ENCODE measurements around the gene UBL4B. TPM values are rescaled to one million over a fixed set of nuclear protein-coding genes. Genes with fewer than 3 reads are reported as not detected.

UBL4B gene
- total and polyA plus RNA-seq, 2 donors (not counting 3 experiments of a cell fraction or from before 2014, with no cell fraction given): not detected

DNA sequence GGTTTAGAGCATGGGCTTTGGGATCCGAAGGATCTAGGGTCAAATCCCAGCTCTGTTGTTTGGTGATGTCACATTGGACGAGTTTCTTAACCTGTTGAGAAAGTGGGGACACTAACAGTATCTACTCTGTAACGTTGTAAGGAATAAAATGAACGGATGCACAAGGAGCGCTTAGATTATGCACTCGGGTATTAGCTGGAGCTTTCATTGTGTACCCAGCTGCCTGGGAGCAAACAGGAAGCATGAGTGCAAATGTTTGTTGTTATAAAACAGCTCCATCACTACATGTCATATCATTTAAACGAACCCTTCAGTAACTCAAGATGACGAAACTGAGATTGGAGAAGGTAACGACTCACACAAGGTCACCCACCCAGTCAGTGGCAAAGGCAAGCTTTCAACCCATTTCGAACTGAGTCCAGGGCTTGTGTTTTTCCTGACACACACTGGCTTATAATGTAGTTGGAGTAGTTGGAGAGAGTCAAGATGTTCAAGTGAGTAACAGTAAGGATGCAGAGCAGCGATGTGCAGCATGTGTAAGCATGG lies 21.9 kb downstream of the UBL4B start:
- Histone ChIP-seq H3K36me3 (ENCODE audit: control insufficient read depth in 2 of 2, extremely low read depth in 1 of 2, insufficient read depth in 2 of 2, low read length in 2 of 2) (no peaks in the 10 kb centered on the region), H3K27ac (ENCODE audit: insufficient read depth, low read depth, low read length) (no peak overlapping the region), H4K20me1 (replicated peaks; ENCODE audit: control insufficient read depth, extremely low read depth, insufficient read depth, low read length) (no peaks in the 10 kb centered on the region), H3K4me2 (ENCODE audit: insufficient read depth, low read length) (no peak overlapping the region), H3K9me3 (replicated peaks; ENCODE audit: control insufficient read depth, insufficient read depth, low read length) (no peaks in the 10 kb centered on the region), H2AFZ (ENCODE audit: low read depth, low read length) (no peak overlapping the region), H3K79me2 (ENCODE audit: control insufficient read depth, insufficient read depth, low read length) (no peaks in the 10 kb centered on the region), H3K4me1 (ENCODE audit: control insufficient read depth, extremely low read depth, insufficient read depth, low read length) (no peaks in the 10 kb centered on the region), H3K9me1 (replicated peaks; ENCODE audit: control insufficient read depth, extremely low read depth, insufficient read depth, low read length) (no peaks in the 10 kb centered on the region), H3K27me3 (ENCODE audit: control insufficient read depth in 2 of 2, insufficient read depth in 2 of 2, low read length in 2 of 2) (peaks cover 36 to 43% of the 10 kb centered on the region in 2 experiments), H3K4me3 (replicated peaks in 1 of 3; ENCODE audit: insufficient read depth in 1 of 3, low read depth in 1 of 3, low read length in 3 of 3) (no peak overlapping the region), H3K9ac (replicated peaks; ENCODE audit: extremely low read depth, insufficient read depth, low read length) (no peak overlapping the region)
- TF ChIP-seq EZH2 (IDR thresholded peaks at IDR 0.05; ENCODE audit: borderline replicate concordance, low read depth, low read length, severe bottlenecking) (no peak), GATA2 (IDR thresholded peaks at IDR 0.05; ENCODE audit: insufficient read depth, insufficient read length, low read depth, low read length) (no peak), MYC (IDR thresholded peaks at IDR 0.05; ENCODE audit: low read depth, low read length) (no peak), FOS (IDR thresholded peaks at IDR 0.05; ENCODE audit: borderline replicate concordance, insufficient read depth, low read length) (no peak), JUN (IDR thresholded peaks at IDR 0.05; ENCODE audit: borderline replicate concordance, insufficient read depth, insufficient read length, low read depth) (no peak), POLR2A (IDR thresholded peaks at IDR 0.05; ENCODE audit: low read depth, low read length) (no peak), POLR2AphosphoS5 (IDR thresholded peaks at IDR 0.05; ENCODE audit: insufficient read depth, low read depth, low read length) (no peak)
- TF ChIP-seq, protein P1, sequence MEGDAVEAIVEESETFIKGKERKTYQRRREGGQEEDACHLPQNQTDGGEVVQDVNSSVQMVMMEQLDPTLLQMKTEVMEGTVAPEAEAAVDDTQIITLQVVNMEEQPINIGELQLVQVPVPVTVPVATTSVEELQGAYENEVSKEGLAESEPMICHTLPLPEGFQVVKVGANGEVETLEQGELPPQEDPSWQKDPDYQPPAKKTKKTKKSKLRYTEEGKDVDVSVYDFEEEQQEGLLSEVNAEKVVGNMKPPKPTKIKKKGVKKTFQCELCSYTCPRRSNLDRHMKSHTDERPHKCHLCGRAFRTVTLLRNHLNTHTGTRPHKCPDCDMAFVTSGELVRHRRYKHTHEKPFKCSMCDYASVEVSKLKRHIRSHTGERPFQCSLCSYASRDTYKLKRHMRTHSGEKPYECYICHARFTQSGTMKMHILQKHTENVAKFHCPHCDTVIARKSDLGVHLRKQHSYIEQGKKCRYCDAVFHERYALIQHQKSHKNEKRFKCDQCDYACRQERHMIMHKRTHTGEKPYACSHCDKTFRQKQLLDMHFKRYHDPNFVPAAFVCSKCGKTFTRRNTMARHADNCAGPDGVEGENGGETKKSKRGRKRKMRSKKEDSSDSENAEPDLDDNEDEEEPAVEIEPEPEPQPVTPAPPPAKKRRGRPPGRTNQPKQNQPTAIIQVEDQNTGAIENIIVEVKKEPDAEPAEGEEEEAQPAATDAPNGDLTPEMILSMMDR (IDR thresholded peaks at IDR 0.05; ENCODE audit: extremely low read depth in 1 of 2, insufficient read depth in 1 of 2, low read depth in 1 of 2, low read length in 2 of 2): no peak
- TF ChIP-seq, protein P2, sequence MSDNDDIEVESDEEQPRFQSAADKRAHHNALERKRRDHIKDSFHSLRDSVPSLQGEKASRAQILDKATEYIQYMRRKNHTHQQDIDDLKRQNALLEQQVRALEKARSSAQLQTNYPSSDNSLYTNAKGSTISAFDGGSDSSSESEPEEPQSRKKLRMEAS (IDR thresholded peaks at IDR 0.05; ENCODE audit: insufficient read depth, insufficient read length): no peak
- ChIA-PET POLR2A (no interaction called here), CTCF (interaction anchor here (2.5 kb wide), 1 partner anchor 46 kb away, joined by 7 read pairs; no protein-coding TSS in a partner anchor)
- BruUV-seq (replicated peaks): no TSS peak
- no peak for FAIRE-seq
- peak; percentile 6 for DNase-seq (ENCODE audit: low read depth, low spot score)
- dilution Hi-C loops (cut with MboI; ENCODE audit: extremely low pct_ligation_motif_present, low sequenced_read_pairs) (no loop called here), intact Hi-C loops (cut with micrococcal nuclease) (no loop called here)

All from endothelial cell of umbilical vein (primary cell).